Vagina (tissue), 2 donors: ENCODE measurements around the gene GPC5.

Source experiments
- CTCF ChIP-seq, 3 experiments: fragments of 450-650 bp in 2 of 3; fragments of 200-600 bp in 1 of 3; sonication (generic) in 1 of 3; IDR thresholded peaks; one replicate each; pipeline ENCODE4 v1.5.1; 2017 to 2019; ENCODE audit warnings: antibody characterized with exemption in 3 of 3, mild to moderate bottlenecking in 2 of 3, moderate library complexity in 2 of 3
- POLR2AphosphoS5 ChIP-seq, 2 donors: sonication (generic); formaldehyde crosslinking; IDR thresholded peaks; one replicate each; pipeline ENCODE4 v1.9.0; 2017; ENCODE audit warnings: antibody characterized with exemption in 2 of 2, mild to moderate bottlenecking in 2 of 2, low read depth in 1 of 2; ENCODE audit not compliant: insufficient read depth in 1 of 2

GRCh38 chr13:92530364-92530763 lies 1131.9 kb downstream of the GPC5 start:
- TF ChIP-seq CTCF (IDR thresholded peaks at IDR 0.05) (no peak), POLR2AphosphoS5 (IDR thresholded peaks at IDR 0.05; ENCODE audit: insufficient read depth in 1 of 2, low read depth in 1 of 2) (no peak)
